ENCODE results near the gene PGM1.
A peak's percentile ranks its signal among the peaks of the same experiment; 100 is the strongest.

PGM1 gene

GRCh38 chr1:63593303-63593885 is at the start of gene PGM1:
Gene PGM1 (plus strand): TSS chr1:63593411. CDS start chr1:63593489, 78 bp downstream.
- peak within 1 kb of the TSS; percentile 97 for H3K9ac ChIP-seq (ENCODE audit: low read length)
- H3K79me2 ChIP-seq (ENCODE audit: insufficient read depth, low read length), result no peaks in the 10 kb centered on the region; the same call in 1 of the 2 replicates
- H3K9me3 ChIP-seq (ENCODE audit: low read length), result no peaks in the 10 kb centered on the region
- peak within 1 kb of the TSS; percentile 82 for H3K4me2 ChIP-seq (ENCODE audit: low read length)
- peak within 1 kb of the TSS; percentile 57 for H2AFZ ChIP-seq (ENCODE audit: low read length)
- H3K36me3 ChIP-seq (ENCODE audit: insufficient read depth, low read length), result no peaks in the 10 kb centered on the region
- TF ChIP-seq CTCF (IDR thresholded peaks at IDR 0.05; ENCODE audit: low read length) (no peak), EZH2 (IDR thresholded peaks at IDR 0.05; ENCODE audit: borderline replicate concordance, low read length) (no peak)
- H3K4me1 ChIP-seq (ENCODE audit: insufficient read depth, low read length, severe bottlenecking), result peaks cover 13% of the 10 kb centered on the region
- H4K20me1 ChIP-seq (ENCODE audit: insufficient read depth, low read length), result no peaks in the 10 kb centered on the region
- H3K27ac ChIP-seq (ENCODE audit: low read depth, low read length, poor library complexity, severe bottlenecking), result peak within 1 kb of the TSS; percentile 91
- peak within 1 kb of the TSS; percentile 95 for H3K4me3 ChIP-seq (ENCODE audit: low read depth, low read length, poor library complexity, severe bottlenecking)
- H3F3A ChIP-seq (ENCODE audit: insufficient read depth, low read length), result no peaks in the 10 kb centered on the region
- H3K9me2 ChIP-seq (ENCODE audit: low read depth, low read length), result no peaks in the 10 kb centered on the region
- no peaks in the 10 kb centered on the region for H3K27me3 ChIP-seq (ENCODE audit: insufficient read depth, low read length)

- no peak overlapping the region for H3K4me3 ChIP-seq (ENCODE audit: low read depth, low read length, poor library complexity, severe bottlenecking)
- H3F3A ChIP-seq (ENCODE audit: insufficient read depth, low read length), result no peaks in the 10 kb centered on the region
- no peaks in the 10 kb centered on the region for H3K9me2 ChIP-seq (ENCODE audit: low read depth, low read length)
- H4K20me1 ChIP-seq (ENCODE audit: insufficient read depth, low read length), result no peaks in the 10 kb centered on the region
- no peaks in the 10 kb centered on the region for H3K4me1 ChIP-seq (ENCODE audit: insufficient read depth, low read length, severe bottlenecking)
- no peak overlapping the region for H3K9ac ChIP-seq (ENCODE audit: low read length)
- no peak overlapping the region for H3K4me2 ChIP-seq (ENCODE audit: low read length)
- no peaks in the 10 kb centered on the region for H3K79me2 ChIP-seq (ENCODE audit: insufficient read depth, low read length)
- no peak for TF ChIP-seq EZH2 (IDR thresholded peaks at IDR 0.05; ENCODE audit: borderline replicate concordance, low read length)
- TF ChIP-seq CTCF (IDR thresholded peaks at IDR 0.05; ENCODE audit: low read length), result no peak
- no peak overlapping the region for H3K27ac ChIP-seq (ENCODE audit: low read depth, low read length, poor library complexity, severe bottlenecking)
- no peak overlapping the region for H2AFZ ChIP-seq (ENCODE audit: low read length)
- no peaks in the 10 kb centered on the region for H3K27me3 ChIP-seq (ENCODE audit: insufficient read depth, low read length)
- no peaks in the 10 kb centered on the region for H3K36me3 ChIP-seq (ENCODE audit: insufficient read depth, low read length)
- no peaks in the 10 kb centered on the region for H3K9me3 ChIP-seq (ENCODE audit: low read length)
Measured at GRCh38 chr1:63545780-63546179, 47.4 kb upstream of the PGM1 start.

- H3K4me3 ChIP-seq (ENCODE audit: low read depth, low read length, poor library complexity, severe bottlenecking), result no peak overlapping the region
- no peaks in the 10 kb centered on the region for H3K36me3 ChIP-seq (ENCODE audit: insufficient read depth, low read length)
- no peak overlapping the region for H3K9ac ChIP-seq (ENCODE audit: low read length)
- TF ChIP-seq EZH2 (IDR thresholded peaks at IDR 0.05; ENCODE audit: borderline replicate concordance, low read length) (no peak), CTCF (IDR thresholded peaks at IDR 0.05; ENCODE audit: low read length) (no peak)
- no peaks in the 10 kb centered on the region for H3K4me1 ChIP-seq (ENCODE audit: insufficient read depth, low read length, severe bottlenecking)
- H3F3A ChIP-seq (ENCODE audit: insufficient read depth, low read length), result no peaks in the 10 kb centered on the region
- no peaks in the 10 kb centered on the region for H4K20me1 ChIP-seq (ENCODE audit: insufficient read depth, low read length)
- no peaks in the 10 kb centered on the region for H3K27me3 ChIP-seq (ENCODE audit: insufficient read depth, low read length)
- H3K79me2 ChIP-seq (ENCODE audit: insufficient read depth, low read length), result no peaks in the 10 kb centered on the region
- no peak overlapping the region for H2AFZ ChIP-seq (ENCODE audit: low read length)
- no peak overlapping the region for H3K4me2 ChIP-seq (ENCODE audit: low read length)
- H3K9me3 ChIP-seq (ENCODE audit: low read length), result no peaks in the 10 kb centered on the region
- H3K9me2 ChIP-seq (ENCODE audit: low read depth, low read length), result no peaks in the 10 kb centered on the region
- H3K27ac ChIP-seq (ENCODE audit: low read depth, low read length, poor library complexity, severe bottlenecking), result no peak overlapping the region
Measured at GRCh38 chr1:63547621-63548294, 45.5 kb upstream of the PGM1 start.

All from OCI-LY1 (cell line).